Measurements from ENCODE around the gene DOCK3. TPM values are rescaled to one million over a fixed set of nuclear protein-coding genes. Genes with fewer than 3 reads are reported as not detected.

Gene DOCK3
- total RNA-seq, 1 donor from 2014 or later: under 0.01 TPM

DNA sequence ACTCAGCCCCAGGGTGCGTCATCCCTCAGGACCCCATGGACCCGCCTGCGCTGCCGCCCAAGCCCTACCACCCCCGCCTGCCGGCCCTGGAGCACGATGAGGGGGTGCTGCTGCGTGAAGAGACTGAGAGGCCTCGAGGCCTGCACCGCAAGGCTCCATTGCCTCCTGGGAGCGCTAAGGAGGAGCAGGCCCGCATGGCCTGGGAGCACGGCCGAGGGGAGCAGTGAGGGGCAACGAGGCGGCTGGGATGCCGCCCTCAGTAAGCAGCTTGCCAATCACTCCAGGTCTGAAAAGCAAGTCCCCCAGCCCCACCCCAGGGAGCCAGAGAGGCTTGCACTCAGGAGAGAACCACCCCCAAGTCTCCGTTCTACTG is 706.6 kb downstream of the DOCK3 start:
- Histone ChIP-seq H3K27me3 (ENCODE audit: control insufficient read depth, insufficient read depth, low read length) (no peaks in the 10 kb centered on the region), H3K4me3 (ENCODE audit: low read depth, low read length) (no peak overlapping the region), H3K36me3 (ENCODE audit: control insufficient read depth, insufficient read depth, low read length) (no peaks in the 10 kb centered on the region)
- TF ChIP-seq, protein P1, sequence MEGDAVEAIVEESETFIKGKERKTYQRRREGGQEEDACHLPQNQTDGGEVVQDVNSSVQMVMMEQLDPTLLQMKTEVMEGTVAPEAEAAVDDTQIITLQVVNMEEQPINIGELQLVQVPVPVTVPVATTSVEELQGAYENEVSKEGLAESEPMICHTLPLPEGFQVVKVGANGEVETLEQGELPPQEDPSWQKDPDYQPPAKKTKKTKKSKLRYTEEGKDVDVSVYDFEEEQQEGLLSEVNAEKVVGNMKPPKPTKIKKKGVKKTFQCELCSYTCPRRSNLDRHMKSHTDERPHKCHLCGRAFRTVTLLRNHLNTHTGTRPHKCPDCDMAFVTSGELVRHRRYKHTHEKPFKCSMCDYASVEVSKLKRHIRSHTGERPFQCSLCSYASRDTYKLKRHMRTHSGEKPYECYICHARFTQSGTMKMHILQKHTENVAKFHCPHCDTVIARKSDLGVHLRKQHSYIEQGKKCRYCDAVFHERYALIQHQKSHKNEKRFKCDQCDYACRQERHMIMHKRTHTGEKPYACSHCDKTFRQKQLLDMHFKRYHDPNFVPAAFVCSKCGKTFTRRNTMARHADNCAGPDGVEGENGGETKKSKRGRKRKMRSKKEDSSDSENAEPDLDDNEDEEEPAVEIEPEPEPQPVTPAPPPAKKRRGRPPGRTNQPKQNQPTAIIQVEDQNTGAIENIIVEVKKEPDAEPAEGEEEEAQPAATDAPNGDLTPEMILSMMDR (IDR thresholded peaks at IDR 0.05; ENCODE audit: insufficient read depth, low read length, severe bottlenecking): no peak
- FAIRE-seq: no peak
- no peak for DNase-seq (ENCODE audit: low read depth)

DNA sequence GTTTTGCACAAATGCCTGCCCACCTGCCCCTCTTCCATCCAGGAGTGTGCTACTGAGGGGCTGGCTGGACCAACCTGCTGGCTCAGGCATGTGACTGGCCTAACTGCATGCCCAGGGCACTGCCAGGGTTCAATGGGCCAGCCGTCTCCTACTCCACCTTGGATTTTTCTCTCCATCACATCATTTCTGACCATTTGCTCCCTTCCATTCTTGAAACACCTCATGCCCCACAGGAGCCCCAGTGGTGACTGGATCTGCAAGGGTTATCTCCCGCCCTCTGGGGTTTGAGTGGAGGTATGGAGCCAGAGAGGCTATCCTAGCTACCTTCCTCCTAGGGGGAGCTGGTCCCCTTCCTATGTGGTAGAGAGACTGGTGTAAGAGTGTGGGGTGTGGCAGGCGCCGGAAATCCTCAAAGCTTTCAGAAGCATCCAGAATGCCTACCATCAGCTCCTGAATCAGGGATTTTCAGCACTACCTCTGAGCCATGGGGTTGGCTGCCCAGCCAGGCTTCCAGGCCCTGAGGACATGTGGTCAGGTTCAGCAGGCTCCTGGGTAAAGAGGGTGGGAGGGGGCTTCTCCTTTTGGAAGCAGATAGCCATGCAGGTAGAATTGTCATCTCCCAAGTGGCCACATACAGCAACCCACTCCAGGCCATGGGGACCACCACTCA is 707.5 kb downstream of the DOCK3 start:
- FAIRE-seq (no peak), DNase-seq (ENCODE audit: low read depth) (no peak)
- TF ChIP-seq, protein P1 (IDR thresholded peaks at IDR 0.05; ENCODE audit: insufficient read depth, low read length, severe bottlenecking): no peak
- H3K27me3 ChIP-seq (ENCODE audit: control insufficient read depth, insufficient read depth, low read length): no peaks in the 10 kb centered on the region
- H3K4me3 ChIP-seq (ENCODE audit: low read depth, low read length): no peak overlapping the region
- peaks cover 3% of the 10 kb centered on the region for H3K36me3 ChIP-seq (ENCODE audit: control insufficient read depth, insufficient read depth, low read length)

DNA sequence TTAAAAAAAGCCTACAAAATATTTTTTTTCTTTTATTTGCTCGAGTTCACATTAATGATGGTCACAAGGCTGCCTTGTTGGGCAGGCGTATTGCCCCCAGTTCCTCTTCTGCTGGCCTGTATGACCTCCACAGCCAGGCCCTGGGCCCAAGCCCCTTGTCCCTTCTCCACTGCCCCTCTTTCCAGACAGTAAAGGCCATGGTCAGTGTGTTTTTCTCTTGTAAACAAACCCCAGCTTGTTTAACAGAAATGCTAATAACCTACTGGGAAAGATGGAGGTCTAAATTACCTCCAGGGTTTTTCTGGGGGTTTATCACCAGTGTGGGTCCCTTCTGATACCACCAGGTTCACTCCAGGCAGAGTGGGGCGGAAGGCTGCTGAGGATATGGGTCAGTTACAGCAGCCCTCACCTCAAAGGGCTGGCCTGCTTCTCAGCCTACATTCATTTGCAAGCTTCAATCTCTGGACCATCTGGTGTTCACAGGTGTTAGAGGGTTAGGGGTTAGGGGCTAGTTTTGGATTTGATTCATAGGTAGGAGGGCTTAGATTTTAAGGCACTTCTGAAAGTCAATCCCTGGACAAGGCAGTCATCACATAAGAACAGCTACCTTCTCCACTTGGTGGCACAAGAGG is 708.3 kb downstream of the DOCK3 start:
- no peak overlapping the region for H3K4me3 ChIP-seq (ENCODE audit: low read depth, low read length)
- no peaks in the 10 kb centered on the region for H3K27me3 ChIP-seq (ENCODE audit: control insufficient read depth, insufficient read depth, low read length)
- TF ChIP-seq, protein P1 (IDR thresholded peaks at IDR 0.05; ENCODE audit: insufficient read depth, low read length, severe bottlenecking): no peak
- FAIRE-seq (no peak), DNase-seq (ENCODE audit: low read depth) (no peak)
- H3K36me3 ChIP-seq (ENCODE audit: control insufficient read depth, insufficient read depth, low read length): peaks cover 7% of the 10 kb centered on the region

DNA sequence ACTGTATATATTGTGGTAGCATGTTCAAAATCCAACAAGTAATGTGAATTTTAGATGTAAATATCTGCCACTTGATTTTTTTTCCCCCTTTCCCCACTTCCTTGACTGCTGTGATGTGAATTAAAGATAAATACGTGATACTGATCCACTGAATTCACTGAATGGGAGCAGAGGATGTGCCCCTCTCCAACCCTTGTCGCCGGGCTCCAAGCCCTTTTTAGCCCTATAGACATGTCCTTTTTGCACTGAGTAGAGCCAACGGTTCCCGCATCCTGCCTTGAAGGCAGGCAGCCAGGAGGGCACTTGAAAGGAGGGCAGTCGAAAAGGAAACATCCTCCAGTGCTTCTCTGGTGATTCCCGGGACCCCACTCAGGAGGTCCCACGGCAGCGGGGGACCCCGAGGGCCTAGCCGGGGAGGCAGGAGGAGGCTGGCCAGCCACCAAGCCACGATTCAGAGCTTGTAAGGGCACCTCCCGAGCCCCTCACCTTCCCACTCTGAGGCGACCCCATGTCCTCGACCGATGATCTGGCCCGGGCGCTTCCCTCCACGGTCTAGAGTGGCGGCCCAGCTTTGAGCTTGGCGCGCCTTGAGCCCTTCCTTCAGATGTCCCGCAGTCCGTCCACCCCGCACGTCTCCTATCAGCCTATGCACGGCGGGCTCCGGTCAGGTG is 709.5 kb downstream of the DOCK3 start:
- H3K36me3 ChIP-seq (ENCODE audit: control insufficient read depth, insufficient read depth, low read length): peaks cover 11% of the 10 kb centered on the region
- FAIRE-seq: no peak
- TF ChIP-seq, protein P1 (IDR thresholded peaks at IDR 0.05; ENCODE audit: insufficient read depth, low read length, severe bottlenecking): no peak
- peak overlapping the region; percentile 87 for H3K4me3 ChIP-seq (ENCODE audit: low read depth, low read length)
- DNase-seq (ENCODE audit: low read depth): no peak
- no peaks in the 10 kb centered on the region for H3K27me3 ChIP-seq (ENCODE audit: control insufficient read depth, insufficient read depth, low read length)

DNA sequence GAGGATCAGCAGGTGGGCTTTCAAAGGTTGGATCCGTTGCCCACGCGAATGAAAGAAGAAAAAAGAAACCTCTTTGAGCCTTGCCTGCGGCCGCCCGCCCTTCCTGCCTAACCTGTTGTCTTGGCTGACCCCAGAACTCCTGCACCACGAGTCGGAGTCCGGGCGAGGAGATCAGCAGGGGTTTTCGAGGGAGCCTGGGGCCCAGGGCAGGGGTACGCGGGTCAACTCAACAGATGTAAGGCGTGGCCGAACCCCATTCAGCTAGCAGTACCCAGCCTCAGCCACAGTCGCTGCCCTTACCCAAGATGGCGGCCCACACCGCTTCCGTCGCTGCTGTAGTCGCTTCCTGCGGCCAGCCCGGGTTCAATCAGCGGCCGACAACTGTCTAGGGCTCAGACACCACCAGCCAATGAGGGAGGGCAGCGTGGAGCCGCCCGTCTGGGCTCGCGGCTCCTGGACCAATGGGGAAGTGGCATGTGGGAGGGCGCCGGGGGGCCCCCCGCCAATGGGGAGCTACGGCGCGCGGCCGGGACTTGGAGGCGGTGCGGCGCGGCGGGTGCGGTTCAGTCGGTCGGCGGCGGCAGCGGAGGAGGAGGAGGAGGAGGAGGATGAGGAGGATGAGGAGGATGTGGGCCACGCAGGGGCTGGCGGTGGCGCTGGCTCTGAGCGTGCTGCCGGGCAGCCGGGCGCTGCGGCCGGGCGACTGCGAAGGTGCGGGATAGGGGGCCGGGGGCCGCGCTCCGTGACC is 710.2 kb downstream of the DOCK3 start, which contains the start of gene MANF:
TSS of gene MANF (plus strand) at position 566 of the 748 bp plus-strand sequence. CDS start at position 618, 52 bp downstream.
- H3K36me3 ChIP-seq (ENCODE audit: control insufficient read depth, insufficient read depth, low read length): peaks cover 14% of the 10 kb centered on the region
- DNase-seq (ENCODE audit: low read depth) (peak; percentile 94), FAIRE-seq (peak; percentile 23)
- H3K4me3 ChIP-seq (ENCODE audit: low read depth, low read length): peak within 1 kb of the TSS; percentile 87
- H3K27me3 ChIP-seq (ENCODE audit: control insufficient read depth, insufficient read depth, low read length): no peaks in the 10 kb centered on the region
- TF ChIP-seq, protein P1 (IDR thresholded peaks at IDR 0.05; ENCODE audit: insufficient read depth, low read length, severe bottlenecking): peak; percentile 6

Data from bronchial epithelial cell (primary cell).